Neutrophil (primary cell): ENCODE measurements around the gene NARF.

Source experiments
- H3K27ac ChIP-seq: fragments of 200-600 bp; sonication (generic); 2 replicates; pipeline ENCODE4 v1.5.1; 2016; ENCODE audit warnings: mild to moderate bottlenecking, moderate library complexity
- H3K27me3 ChIP-seq: fragments of 200-600 bp; sonication (generic); 2 replicates; pipeline ENCODE4 v1.6.0; 2016; ENCODE audit warnings: mild to moderate bottlenecking
- H3K36me3 ChIP-seq: fragments of 200-600 bp; sonication (generic); 2 replicates; pipeline ENCODE4 v1.5.1; 2017
- H3K4me1 ChIP-seq, 2 experiments: fragments of 200-600 bp in 1 of 2; sonication (generic) in 1 of 2; 1 replicate in 1 of 2; 2 replicates in 1 of 2; pipeline versions ENCODE4 v1.5.1 to v1.6.1; 2013 to 2016; ENCODE audit warnings: low read depth in 1 of 2, low read length in 1 of 2, mild to moderate bottlenecking in 1 of 2, moderate library complexity in 1 of 2; ENCODE audit not compliant: control insufficient read depth in 1 of 2, insufficient read depth in 1 of 2
- H3K4me3 ChIP-seq, 2 experiments: fragments of 200-600 bp in 1 of 2; sonication (generic) in 1 of 2; 1 replicate in 1 of 2; 2 replicates in 1 of 2; pipeline ENCODE4 v1.5.1; 2013 to 2016; ENCODE audit warnings: low read depth in 1 of 2, low read length in 1 of 2, mild to moderate bottlenecking in 1 of 2, moderate library complexity in 1 of 2
- H3K9me3 ChIP-seq: fragments of 200-600 bp; sonication (generic); 2 replicates; pipeline ENCODE4 v1.5.1; 2016
- CTCF ChIP-seq: fragments of 200-600 bp; sonication (generic); IDR thresholded peaks from 2 replicates; pipeline ENCODE4 v1.5.1; 2016; ENCODE audit warnings: antibody characterized with exemption

The NARF gene

GRCh38 chr17:82435601-82436583 is 22.6 kb upstream of the NARF start:
- no peak overlapping the region for H3K27ac ChIP-seq
- H3K27me3 ChIP-seq: no peaks in the 10 kb centered on the region
- H3K9me3 ChIP-seq: no peaks in the 10 kb centered on the region
- no peak overlapping the region for H3K4me3 ChIP-seq
- peaks cover 51% of the 10 kb centered on the region for H3K36me3 ChIP-seq
- TF ChIP-seq CTCF: no peak
- peaks cover 17% of the 10 kb centered on the region in 2 experiments for H3K4me1 ChIP-seq

GRCh38 chr17:82436601-82437324 is 21.8 kb upstream of the NARF start:
- H3K36me3 ChIP-seq: peaks cover 59% of the 10 kb centered on the region
- H3K27ac ChIP-seq: no peak overlapping the region
- no peaks in the 10 kb centered on the region for H3K27me3 ChIP-seq
- H3K4me1 ChIP-seq: peaks cover 25 to 26% of the 10 kb centered on the region in 2 experiments
- H3K4me3 ChIP-seq: no peak overlapping the region
- TF ChIP-seq CTCF: no peak
- H3K9me3 ChIP-seq: no peaks in the 10 kb centered on the region

DNA sequence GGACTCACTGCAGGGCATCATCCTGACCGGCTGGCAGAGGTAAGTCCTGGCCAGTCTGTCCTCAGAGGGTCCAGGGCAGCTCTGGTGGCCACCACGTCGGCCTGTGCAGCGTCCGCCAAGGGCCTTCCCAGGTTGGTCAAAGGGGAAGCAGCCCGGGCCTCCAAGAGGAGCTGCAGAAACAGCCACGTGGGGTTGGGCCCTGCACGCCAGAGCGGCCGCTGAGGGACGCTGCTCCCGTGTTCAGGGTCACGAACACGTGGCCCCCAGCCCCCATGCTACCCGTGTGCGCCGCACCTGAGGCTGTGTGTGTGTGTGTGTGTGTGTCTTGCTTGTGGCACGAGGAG is 21.2 kb upstream of the NARF start:
- peaks cover 64% of the 10 kb centered on the region for H3K36me3 ChIP-seq
- H3K4me1 ChIP-seq: peaks cover 25 to 28% of the 10 kb centered on the region in 2 experiments
- no peak overlapping the region for H3K27ac ChIP-seq
- no peaks in the 10 kb centered on the region for H3K9me3 ChIP-seq
- TF ChIP-seq CTCF: no peak
- no peak overlapping the region for H3K4me3 ChIP-seq
- no peaks in the 10 kb centered on the region for H3K27me3 ChIP-seq

DNA sequence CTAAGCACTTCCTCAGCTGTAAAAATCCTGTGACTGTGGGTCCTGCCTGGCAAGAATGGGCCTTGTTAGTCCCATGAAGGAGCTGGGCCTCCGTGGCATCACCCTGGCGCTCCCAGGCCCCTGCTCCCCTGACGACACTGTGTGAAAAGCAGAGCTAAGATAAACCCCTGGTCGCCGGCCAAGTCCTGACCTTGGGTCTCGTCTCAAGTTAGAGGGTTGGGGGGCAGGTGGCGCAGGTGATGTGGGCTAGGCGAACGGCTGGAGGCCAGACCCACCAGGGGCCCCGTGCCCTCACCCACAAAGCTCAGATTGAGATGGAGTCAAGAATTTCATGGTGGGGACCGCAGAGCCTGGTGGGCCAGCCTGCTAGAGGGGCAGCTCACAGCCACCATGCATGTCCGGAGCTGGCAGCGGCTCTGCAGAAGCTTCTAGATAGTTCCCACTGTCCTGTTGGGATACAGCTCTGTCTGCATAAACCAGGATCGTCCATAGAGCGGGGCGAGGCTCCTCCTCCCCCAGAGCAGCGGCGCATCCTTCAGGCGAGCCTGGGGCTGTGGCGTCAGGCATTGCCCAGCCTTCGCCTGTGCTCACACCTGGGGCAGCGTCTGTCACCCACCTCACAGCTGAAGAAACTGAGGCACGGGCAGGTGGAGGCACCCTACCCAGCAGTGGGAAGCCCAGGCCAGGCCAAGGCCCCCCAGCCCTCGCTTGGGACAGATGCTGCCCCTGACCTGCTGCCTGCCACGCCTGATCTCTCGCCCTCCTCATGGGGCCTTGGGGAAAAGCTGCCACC is 19.9 kb upstream of the NARF start:
- Histone ChIP-seq H3K4me3 (no peak overlapping the region), H3K4me1 (peaks cover 25 to 28% of the 10 kb centered on the region in 2 experiments), H3K36me3 (peaks cover 77% of the 10 kb centered on the region), H3K27me3 (no peaks in the 10 kb centered on the region), H3K9me3 (no peaks in the 10 kb centered on the region), H3K27ac (no peak overlapping the region)
- no peak for TF ChIP-seq CTCF

GRCh38 chr17:82439194-82439828 is 19.2 kb upstream of the NARF start:
- peaks cover 25 to 28% of the 10 kb centered on the region in 2 experiments for H3K4me1 ChIP-seq
- H3K9me3 ChIP-seq: no peaks in the 10 kb centered on the region
- peak overlapping the region; percentile 92 for H3K27ac ChIP-seq
- no peak for TF ChIP-seq CTCF
- no peak overlapping the region for H3K4me3 ChIP-seq
- peaks cover 79% of the 10 kb centered on the region for H3K36me3 ChIP-seq
- H3K27me3 ChIP-seq: no peaks in the 10 kb centered on the region
